Activated naive CD8-positive, alpha-beta T cell treated with anti-CD3 and anti-CD28 coated beads for 36 hours (primary cell): ENCODE data around the gene ZNF185. TPM values are rescaled to one million over a fixed set of nuclear protein-coding genes. Genes with fewer than 3 reads are reported as not detected.
"Not testable (repeated sequence)": the region's sequence is repeated elsewhere in the genome, so short reads cannot be mapped to it uniquely, and the experiment has no call there.

ENCODE experiments used
- DNase-seq: peaks from one replicate; pipeline ENCODE4 v3.0.0; 2021
- H3K27ac Mint-ChIP-seq: one replicate; pipeline ENCODE4 v1.8.0; 2022; ENCODE audit warnings: mild to moderate bottlenecking, moderate library complexity, mixed read lengths
- H3K27me3 Mint-ChIP-seq: one replicate; pipeline ENCODE4 v1.8.0; 2022; ENCODE audit warnings: mild to moderate bottlenecking, mixed read lengths
- H3K36me3 Mint-ChIP-seq: one replicate; pipeline ENCODE4 v1.8.0; 2021; ENCODE audit warnings: mild to moderate bottlenecking, mixed read lengths
- H3K4me1 Mint-ChIP-seq: one replicate; pipeline ENCODE4 v1.8.0; 2021; ENCODE audit warnings: mixed read lengths
- H3K4me3 Mint-ChIP-seq: one replicate; pipeline ENCODE4 v1.8.0; 2022; ENCODE audit warnings: mild to moderate bottlenecking, moderate library complexity, mixed read lengths
- H3K9me3 Mint-ChIP-seq: one replicate; pipeline ENCODE4 v1.8.0; 2022; ENCODE audit warnings: mixed read lengths
- total RNA-seq, 2 experiments: library from RNA; stranded (reverse); gene quantifications; one replicate each; pipeline ENCODE4 v1.2.3, GENCODE V29; 2021

Gene ZNF185
- total RNA-seq, 2 experiments from 2014 or later = 1.3 to 1.5 TPM

DNA sequence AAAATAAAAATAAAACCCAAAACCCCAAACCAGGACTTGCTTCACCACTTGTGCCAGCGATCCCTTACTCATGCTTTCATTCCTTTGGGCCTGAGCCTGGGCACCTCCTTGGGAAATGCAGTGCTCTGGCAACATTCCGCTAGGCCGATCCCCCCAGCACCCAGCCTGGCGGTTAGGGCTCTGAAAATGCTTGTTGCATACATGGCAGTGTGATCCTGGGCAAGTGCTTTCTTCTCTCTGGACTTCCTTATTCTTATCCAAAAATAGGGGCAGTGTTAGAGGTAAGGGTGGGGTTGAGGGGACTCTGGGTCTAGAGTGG is 4.6 kb downstream of the ZNF185 start:
- DNase-seq = no peak
- Mint-ChIP-seq H3K4me3 (no peak overlapping the region), H3K9me3 (no peaks in the 10 kb centered on the region), H3K4me1 (peaks cover 1% of the 10 kb centered on the region), H3K36me3 (no peaks in the 10 kb centered on the region), H3K27ac (no peak overlapping the region), H3K27me3 (peaks cover 4% of the 10 kb centered on the region)

DNA sequence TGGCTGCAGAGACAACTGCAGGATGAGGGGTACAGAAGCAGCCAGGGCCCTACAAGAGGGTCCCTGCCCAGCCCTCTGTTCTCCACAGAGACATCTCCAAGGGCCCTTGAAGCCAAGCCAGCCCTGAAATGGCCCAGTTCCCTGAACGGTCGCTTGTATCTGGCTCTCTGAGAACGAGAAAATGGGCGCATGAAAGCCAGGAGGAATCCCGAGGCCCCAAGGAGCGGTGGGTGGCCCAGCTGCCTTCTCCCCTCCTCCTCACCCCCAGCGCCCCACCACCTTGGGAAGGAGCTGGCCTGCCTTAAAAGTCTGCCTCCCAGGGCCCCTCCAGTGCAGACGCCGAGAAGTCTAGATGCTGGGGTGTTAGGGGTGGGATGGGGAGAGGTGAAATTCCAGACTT is 5.7 kb downstream of the ZNF185 start:
- Mint-ChIP-seq H3K36me3 (no peaks in the 10 kb centered on the region), H3K9me3 (no peaks in the 10 kb centered on the region), H3K27ac (no peak overlapping the region), H3K4me1 (peaks cover 1% of the 10 kb centered on the region), H3K27me3 (peaks cover 4% of the 10 kb centered on the region), H3K4me3 (no peak overlapping the region)
- no peak for DNase-seq

DNA sequence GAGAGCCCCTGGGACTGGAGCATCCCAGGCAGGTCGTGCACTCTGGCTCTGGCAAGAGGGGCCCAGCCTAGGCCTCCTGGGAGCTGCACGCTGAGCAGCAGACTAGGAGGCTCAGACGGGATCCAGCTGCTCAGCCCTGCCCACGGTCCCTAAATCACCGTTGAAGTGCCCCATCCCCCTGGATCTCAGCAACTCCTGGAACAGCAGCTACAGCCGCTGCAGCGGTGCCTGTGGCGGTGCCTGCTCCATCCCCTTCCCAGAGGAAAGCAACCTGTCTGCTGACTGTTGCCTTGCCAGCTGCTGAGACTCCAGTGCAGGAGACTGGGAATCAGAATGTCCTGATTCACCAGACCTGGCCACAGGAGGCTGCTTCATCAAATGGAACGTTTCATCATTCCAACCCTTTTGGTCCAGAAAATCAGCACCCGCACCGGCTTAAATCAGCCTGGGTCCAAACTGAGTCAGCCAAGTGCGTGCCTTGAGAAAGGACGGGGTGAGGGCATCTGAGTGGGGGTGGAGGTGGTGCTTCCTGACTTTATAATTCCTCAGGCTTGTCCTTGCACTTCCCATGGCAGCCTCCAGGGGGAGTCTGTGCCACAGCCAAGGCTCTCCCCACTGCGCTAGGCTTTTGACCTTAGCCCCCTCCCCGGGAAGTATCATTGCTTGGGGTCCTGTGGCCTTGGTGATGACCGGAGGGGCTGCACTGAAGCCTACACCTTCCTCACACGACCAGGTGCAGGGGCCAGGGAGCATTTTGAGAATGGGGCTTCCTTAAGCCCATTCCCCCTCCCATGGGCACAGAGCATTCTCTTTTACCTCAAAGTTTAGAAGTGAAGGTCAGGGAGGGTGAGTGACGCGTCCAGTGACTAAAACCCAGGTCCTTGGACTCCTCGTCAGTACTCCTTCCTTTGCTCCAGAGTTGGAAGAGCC is 6.5 kb downstream of the ZNF185 start:
- Mint-ChIP-seq H3K9me3 (no peaks in the 10 kb centered on the region), H3K27me3 (no peaks in the 10 kb centered on the region), H3K4me3 (no peak overlapping the region), H3K36me3 (no peaks in the 10 kb centered on the region), H3K4me1 (peaks cover 1% of the 10 kb centered on the region), H3K27ac (no peak overlapping the region)
- DNase-seq = peak; percentile 16

DNA sequence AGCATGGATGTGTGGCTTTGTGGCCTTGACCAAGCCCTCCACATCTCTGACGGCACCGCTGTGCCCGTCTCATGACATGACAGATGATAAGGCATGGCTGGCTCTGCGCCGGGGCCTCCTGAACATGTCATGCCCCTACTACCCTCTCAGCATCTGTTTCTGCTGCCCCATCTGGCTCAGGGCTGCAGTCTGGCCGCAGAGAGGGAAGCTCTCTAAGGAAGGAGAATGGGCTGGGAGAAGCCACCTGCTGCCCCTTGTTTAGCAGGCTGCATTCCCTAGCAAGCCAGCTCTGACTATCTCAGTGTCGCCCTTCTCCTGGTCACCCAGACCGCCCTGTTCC is 7.2 kb downstream of the ZNF185 start:
- Mint-ChIP-seq H3K36me3 (no peaks in the 10 kb centered on the region), H3K27me3 (no peaks in the 10 kb centered on the region), H3K27ac (no peak overlapping the region), H3K4me3 (no peak overlapping the region), H3K9me3 (no peaks in the 10 kb centered on the region), H3K4me1 (peaks cover 1% of the 10 kb centered on the region)
- DNase-seq = no peak

DNA sequence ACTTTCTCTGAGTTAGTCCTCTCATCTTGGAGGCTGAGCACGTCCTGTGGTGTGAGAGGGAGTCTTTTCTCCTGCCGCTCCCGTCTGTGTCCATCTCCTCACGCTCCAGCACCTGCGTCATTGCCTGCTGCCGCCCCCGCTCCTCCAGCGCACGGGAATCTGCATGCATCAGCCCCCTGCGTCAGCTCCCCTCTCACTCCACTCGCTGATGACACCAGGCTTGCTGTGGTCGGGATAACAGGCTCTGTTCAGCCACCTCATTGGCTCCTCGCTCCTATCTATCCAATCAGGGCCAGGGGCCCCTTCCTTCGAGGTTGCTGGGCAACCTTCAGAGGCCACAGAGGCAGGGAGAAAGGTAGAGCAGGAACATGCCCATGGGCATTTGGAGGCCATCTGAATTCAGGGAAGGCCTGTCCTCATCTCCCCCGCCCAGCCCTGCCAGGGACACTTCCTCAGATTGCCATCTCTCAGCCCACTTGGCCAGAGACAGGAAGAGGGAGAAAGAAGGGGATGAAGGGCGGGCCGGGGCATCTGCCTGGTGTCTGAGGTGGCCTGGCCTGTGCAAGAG is 9.3 kb downstream of the ZNF185 start:
- no peak for DNase-seq
- Mint-ChIP-seq H3K9me3 (no peaks in the 10 kb centered on the region), H3K36me3 (no peaks in the 10 kb centered on the region), H3K27me3 (no peaks in the 10 kb centered on the region), H3K27ac (no peak overlapping the region), H3K4me1 (peaks cover 1% of the 10 kb centered on the region), H3K4me3 (no peak overlapping the region)

DNA sequence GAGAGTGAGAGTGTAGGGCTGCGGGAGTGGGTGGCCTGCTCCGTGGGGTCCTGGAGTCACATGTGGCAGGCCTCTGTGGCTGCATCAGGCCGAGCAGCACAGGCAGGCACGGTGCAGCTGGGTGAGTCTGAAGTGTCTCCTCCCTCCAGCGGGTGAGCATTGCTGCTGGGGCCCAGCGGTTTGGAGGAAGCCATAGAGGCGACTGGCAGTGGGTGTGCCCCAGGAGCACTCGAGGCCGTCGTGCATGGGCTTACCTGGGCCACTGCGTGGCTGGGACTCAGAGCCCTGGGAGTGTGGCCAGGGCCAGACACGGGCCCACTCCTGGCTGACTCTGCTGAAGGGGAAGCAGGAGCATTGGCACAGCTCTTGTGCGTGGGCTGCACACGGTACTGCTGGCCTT is 10.6 kb downstream of the ZNF185 start:
- no peaks in the 10 kb centered on the region for H3K27me3 Mint-ChIP-seq
- DNase-seq = no peak
- H3K4me3 Mint-ChIP-seq = no peak overlapping the region
- H3K4me1 Mint-ChIP-seq = peaks cover 1% of the 10 kb centered on the region
- H3K27ac Mint-ChIP-seq = no peak overlapping the region
- H3K9me3 Mint-ChIP-seq = no peaks in the 10 kb centered on the region
- no peaks in the 10 kb centered on the region for H3K36me3 Mint-ChIP-seq

DNA sequence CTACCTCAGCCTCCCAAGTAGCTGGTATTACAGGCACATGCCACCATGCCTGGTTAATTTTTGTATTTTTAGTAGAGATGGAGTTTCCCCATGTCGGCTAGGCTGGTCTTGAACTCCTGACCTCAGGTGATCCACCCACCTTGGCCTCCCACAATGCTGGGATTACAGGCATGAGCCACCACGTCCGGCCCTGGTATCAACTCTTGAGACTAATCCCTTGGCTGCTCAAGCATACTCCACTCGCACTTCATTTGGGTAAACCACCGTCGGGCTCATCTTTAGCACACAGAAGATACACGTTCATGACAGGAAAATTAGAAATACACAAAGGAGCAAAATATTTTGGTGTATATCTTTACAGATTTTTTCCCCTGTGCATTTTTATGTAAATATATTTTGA is 12.2 kb downstream of the ZNF185 start:
- not testable (repeated sequence) for H3K4me1 Mint-ChIP-seq, H3K9me3 Mint-ChIP-seq, H3K36me3 Mint-ChIP-seq, H3K27me3 Mint-ChIP-seq, H3K4me3 Mint-ChIP-seq, H3K27ac Mint-ChIP-seq, DNase-seq

DNA sequence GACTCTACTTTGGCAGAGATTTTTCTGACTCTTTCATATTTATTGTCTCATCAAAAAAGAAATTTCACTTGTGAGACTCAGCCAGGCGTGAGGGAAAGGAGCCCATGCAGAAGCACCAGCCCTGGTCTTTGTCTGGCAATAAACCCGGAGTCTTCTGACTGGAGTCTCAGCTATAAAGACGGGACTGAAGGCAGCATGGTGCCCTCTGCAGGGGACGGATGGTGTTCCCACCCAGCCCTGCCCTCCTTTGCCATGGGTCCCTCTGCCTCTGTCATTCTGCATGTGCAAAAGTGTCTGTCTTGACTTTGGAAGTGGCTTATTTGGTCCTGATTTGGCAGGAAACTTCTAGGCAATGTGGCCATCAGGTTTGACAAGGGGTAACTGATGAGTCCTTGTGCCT is 14.2 kb downstream of the ZNF185 start:
- Mint-ChIP-seq H3K27ac (no peak overlapping the region), H3K4me3 (no peak overlapping the region), H3K9me3 (no peaks in the 10 kb centered on the region), H3K36me3 (no peaks in the 10 kb centered on the region), H3K27me3 (no peaks in the 10 kb centered on the region), H3K4me1 (no peaks in the 10 kb centered on the region)
- no peak for DNase-seq

DNA sequence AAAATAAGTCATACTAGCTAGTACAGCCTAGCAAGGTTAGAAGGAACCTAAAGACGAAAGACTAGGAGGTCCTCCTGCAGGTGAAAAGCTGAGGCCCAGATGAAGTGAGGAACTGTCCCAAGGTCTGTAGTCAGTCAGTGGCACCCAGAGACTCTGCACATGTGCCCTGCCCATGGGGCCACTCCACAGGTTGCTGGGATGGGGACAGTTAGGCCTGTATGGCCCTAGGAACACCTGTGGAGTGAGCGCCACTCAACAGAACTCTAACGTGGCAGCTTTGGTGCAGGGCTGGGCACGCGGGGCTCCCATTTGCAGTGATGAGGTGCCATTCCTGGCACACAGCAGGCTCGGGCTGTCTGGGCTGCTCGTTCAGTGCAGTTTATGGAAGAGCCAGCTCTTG is 14.8 kb downstream of the ZNF185 start:
- Mint-ChIP-seq H3K9me3 (no peaks in the 10 kb centered on the region), H3K4me1 (no peaks in the 10 kb centered on the region), H3K36me3 (no peaks in the 10 kb centered on the region), H3K27me3 (no peaks in the 10 kb centered on the region), H3K27ac (no peak overlapping the region), H3K4me3 (no peak overlapping the region)
- no peak for DNase-seq

DNA sequence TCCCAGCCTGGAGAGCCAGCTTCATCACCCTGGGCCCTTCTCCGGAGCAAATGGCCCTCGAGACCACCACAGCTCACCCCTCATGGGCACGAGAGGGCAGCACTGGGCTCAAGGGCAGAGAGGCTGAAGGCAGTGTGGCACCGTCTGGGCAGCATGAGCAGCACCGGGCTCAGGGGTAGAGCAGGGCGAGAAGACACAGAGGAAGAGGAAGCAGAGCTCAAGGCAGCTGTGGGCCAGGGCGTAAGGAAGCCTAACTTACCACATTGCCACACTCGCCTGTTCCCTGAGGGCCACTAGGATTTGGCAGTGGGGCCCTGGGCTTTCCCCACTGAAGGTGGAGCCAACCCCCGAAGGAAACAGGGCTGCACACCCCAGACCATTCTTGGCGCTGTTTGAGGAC is 15.5 kb downstream of the ZNF185 start:
- Mint-ChIP-seq H3K9me3 (no peaks in the 10 kb centered on the region), H3K27ac (no peak overlapping the region), H3K27me3 (no peaks in the 10 kb centered on the region), H3K36me3 (no peaks in the 10 kb centered on the region), H3K4me3 (no peak overlapping the region), H3K4me1 (no peaks in the 10 kb centered on the region)
- no peak for DNase-seq

DNA sequence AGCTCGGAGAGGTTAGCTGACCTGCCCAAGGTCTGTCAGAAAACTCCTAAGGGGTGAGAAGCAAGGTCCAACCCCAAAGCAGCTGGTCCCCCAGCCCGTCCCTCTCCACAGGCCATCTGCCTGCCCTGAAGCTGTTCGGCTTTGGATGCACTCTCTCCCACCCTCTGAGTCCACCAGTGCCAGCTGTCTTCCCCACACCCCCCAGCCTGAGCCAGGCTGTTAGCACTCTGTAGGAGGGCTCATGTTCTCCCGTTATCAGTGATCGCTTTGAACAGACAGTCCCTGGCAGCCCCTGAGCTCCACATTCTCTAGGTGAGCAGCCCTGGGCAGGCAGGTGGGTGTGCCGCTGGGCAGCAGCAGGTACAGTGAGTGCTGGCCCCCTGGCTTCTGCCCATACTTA is 16.0 kb downstream of the ZNF185 start:
- no peaks in the 10 kb centered on the region for H3K4me1 Mint-ChIP-seq
- H3K36me3 Mint-ChIP-seq = no peaks in the 10 kb centered on the region
- no peaks in the 10 kb centered on the region for H3K9me3 Mint-ChIP-seq

DNA sequence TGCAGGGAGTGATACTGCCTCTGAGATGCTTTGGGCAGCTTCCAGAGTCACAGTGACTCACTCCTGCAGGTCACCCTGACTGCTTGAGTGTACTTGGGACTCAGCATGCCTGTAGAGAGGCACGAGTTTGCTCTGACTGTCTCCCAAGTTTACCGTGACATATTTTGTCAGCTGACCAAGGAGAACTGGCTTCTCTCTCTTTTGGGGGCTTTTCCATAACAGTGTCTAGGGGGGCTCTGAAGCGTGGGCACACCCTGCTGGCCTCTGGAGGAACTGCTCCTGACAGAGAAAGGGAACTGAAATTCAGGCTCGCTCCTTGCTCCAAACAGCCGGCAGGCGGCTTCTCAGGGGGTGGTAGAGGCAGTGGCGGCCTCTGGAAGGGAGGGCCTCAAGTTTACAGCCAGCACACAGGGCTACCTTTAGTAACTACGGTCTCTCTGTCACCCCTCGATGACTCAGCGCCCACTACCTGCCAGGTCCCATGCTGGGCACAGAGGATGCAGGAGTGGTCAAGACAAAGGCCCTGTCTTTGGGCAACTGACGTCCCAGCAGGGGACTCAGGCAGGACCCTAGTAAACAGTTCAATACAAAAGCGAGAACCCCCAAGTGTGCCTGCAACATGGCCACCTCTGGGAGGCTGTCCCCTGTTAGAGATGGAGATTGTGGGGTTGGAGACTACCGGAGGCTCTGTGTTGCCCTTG is 17.8 kb downstream of the ZNF185 start:
- H3K27me3 Mint-ChIP-seq = no peaks in the 10 kb centered on the region
- no peak for DNase-seq
- H3K36me3 Mint-ChIP-seq = no peaks in the 10 kb centered on the region
- H3K4me3 Mint-ChIP-seq = no peak overlapping the region
- H3K27ac Mint-ChIP-seq = no peak overlapping the region
- no peaks in the 10 kb centered on the region for H3K9me3 Mint-ChIP-seq
- H3K4me1 Mint-ChIP-seq = no peaks in the 10 kb centered on the region

More for the DNA sequence above, 16.0 kb downstream of the ZNF185 start:
- no peaks in the 10 kb centered on the region for H3K27me3 Mint-ChIP-seq
- H3K4me3 Mint-ChIP-seq = no peak overlapping the region
- no peak overlapping the region for H3K27ac Mint-ChIP-seq
- DNase-seq = no peak

DNA sequence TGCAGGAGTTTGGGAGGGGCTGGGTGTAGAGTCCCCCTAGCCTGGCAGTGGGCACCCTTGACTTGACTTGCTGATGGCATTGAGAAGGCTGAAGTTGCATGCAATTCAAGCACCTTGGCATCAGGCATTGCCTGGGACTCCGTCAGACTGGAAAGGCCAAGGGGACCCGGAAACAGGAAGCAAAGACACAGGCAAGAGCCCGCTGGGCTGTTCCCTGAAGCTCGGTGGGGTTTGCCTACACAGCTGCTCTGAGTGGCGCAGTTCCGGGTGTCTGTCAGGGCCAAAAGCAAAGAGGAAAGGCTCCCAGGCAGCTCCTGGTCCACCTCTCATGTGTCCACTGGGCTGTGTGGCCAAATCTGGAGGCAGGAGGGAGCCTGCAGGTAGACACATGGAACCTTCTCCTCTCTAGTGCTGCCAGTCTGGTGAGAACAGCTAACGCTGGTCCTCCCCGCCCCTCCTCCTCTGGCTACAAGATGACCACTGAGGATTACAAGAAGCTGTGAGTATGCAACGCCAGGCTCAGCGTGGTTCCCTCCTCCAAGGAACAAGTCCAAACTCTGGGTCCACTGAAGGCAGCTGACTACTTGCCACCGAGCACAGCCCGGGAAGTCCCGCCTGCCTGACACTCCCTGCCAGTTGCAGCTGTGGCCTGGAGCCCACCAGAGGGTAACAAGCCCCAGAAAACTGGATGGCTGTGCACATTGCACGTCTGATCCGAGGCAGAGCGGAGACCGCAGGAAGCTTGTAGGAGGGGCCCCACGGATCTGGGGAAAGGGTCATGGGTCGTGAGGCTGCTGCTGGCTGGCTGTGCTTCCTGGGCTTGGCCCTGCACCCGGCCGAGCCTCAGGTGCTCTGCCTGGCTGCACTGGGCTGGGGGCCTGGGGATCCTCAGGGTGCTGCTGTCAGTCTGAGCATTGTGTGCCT is 20.1 kb downstream of the ZNF185 start:
- no peak for DNase-seq
- no peaks in the 10 kb centered on the region for H3K27me3 Mint-ChIP-seq
- peaks cover 4% of the 10 kb centered on the region for H3K4me1 Mint-ChIP-seq
- no peak overlapping the region for H3K27ac Mint-ChIP-seq
- no peak overlapping the region for H3K4me3 Mint-ChIP-seq
- H3K36me3 Mint-ChIP-seq = no peaks in the 10 kb centered on the region
- no peaks in the 10 kb centered on the region for H3K9me3 Mint-ChIP-seq

DNA sequence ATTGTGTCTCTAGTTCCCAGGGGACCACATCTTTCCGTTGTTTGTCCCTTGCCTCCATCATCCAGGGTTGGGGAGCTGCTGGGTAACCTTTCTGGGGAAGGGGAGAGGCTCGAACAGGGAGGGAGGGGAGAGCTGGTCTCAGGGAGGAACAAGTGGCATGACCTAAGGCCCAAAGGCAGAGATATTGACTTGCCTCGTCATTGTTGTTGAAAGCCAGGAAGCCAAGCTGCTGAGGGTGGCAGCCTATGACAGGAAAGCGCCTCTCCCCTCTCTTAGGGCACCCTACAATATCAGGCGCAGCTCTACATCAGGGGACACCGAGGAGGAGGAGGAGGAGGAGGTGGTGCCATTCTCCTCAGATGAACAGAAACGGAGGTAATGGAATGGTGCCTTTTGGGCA is 20.8 kb downstream of the ZNF185 start:
- Mint-ChIP-seq H3K36me3 (no peaks in the 10 kb centered on the region), H3K4me3 (no peak overlapping the region), H3K4me1 (peaks cover 10% of the 10 kb centered on the region), H3K27me3 (peaks cover 3% of the 10 kb centered on the region), H3K9me3 (no peaks in the 10 kb centered on the region), H3K27ac (no peak overlapping the region)
- no peak for DNase-seq

DNA sequence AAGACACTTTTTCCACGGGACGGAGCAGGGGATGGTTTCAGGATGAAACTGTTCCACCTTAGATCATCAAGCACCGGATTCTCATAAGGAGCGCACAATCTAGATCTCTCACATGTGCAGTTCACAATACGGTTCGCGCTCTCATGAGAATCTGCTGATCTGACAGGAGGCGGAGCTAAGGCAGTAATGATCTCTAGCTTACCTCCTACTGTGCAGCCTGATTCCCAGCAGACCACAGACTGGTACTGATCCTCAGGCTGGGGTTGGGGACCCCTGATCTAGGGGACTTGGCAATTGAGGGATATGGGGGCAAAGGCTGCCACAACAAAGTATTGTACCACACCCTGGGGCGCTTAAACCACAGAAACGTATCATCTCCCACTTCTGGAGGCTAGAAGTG is 25.7 kb downstream of the ZNF185 start:
- Mint-ChIP-seq H3K27ac (no peak overlapping the region), H3K4me1 (peaks cover 15% of the 10 kb centered on the region), H3K27me3 (peaks cover 3% of the 10 kb centered on the region), H3K9me3 (no peaks in the 10 kb centered on the region), H3K36me3 (no peaks in the 10 kb centered on the region), H3K4me3 (no peak overlapping the region)
- DNase-seq = no peak
